GM21737 (cell line): ENCODE data around the gene BRWD1.

Experiments used
- ATAC-seq: cut with Tn5 transposase; IDR thresholded peaks from one replicate; pipeline ENCODE4 v1.9.1; 2021; ENCODE audit warnings: mild to moderate bottlenecking, moderate library complexity; ENCODE audit not compliant: unreplicated experiment

The BRWD1 gene

DNA sequence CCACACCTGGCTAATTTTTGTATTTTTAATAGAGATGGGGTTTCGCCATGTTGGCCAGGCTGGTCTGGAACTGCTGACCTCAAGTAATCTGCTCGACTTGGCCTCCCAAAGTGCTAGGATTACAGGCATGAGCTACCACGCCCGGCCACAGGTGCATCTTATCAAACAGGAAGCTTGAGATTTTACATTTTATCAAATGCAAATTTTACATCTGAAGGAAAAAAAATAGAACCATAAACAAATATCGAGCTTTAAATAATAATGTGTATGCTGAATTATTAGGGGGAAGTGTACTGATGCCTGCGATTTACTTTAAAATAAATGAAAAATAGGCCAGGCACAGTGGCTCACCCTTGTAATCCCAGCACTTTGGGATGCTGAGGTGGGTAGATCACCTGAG, 16.6 kb upstream of the BRWD1 start:
- no peak for ATAC-seq

DNA sequence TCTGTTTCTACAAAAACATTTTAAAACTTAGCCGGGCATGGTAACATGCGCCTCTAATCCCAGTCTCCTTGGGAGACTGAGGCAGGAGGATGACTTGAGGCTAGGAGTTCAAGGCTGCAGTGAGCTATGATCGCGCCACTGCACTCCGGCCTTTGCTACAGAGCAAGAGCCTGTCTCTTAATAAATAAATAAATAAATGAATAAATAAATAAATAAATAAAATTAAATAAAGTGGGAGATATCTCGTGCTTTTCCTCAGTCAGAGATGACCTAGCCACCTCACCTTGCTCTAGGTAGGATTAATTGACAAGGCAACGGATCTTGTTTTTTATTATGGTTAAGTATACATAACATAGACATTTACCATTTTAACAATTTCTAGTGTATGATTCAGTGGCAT, 14.3 kb upstream of the BRWD1 start:
- ATAC-seq: no peak

DNA sequence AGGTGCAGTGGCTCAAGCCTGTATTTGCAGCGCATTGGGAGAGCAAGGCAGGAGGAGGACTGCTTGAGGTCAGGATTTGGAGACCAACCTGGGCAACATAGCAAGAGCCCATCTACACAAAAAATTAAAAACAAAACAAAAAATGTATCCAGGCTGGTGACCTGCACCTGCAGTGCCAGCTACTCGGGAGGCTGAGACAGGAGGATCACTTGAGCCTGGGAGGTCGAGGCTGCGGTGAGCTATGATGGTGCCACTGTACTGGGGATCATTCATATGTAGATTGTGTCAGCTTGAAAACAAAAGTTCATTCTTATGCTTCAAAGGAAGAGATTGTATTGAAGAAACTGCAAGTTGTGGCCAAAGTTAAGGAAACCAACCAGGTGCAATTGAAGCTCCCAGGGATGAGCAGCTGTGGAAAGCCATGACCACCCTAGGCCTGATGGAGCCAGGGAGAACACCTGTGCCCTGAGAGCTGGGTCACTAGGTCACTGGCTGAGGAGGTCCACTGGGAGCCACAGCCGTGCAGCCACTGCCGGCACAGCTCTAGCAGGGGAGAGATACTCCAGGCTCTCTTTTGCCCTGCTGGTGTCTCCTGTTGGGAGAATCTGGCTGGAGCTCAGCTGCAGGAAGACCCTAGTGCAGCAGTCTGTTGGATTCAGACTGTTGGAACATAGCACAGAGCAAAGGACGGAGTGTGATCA, 13.3 kb upstream of the BRWD1 start:
- ATAC-seq: no peak

DNA sequence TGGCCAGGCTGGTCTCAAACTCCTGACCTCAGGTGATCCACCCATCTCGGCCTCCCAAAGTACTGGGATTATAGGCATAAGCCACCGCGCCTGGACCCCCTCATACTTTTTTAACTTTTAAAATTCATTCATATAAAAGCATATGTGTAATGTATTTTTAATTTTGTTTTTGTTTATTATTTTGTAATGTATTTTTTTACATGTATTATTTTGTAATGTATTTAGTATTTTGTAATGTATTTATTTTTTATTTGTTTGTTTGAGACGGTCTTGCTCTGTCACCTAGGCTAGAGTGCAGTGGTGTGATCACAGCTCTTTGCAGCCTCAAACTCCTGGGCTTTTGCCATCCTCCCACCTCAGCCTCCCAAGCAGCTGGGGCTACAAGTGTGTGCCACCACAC, 12.0 kb upstream of the BRWD1 start:
- ATAC-seq: no peak

DNA sequence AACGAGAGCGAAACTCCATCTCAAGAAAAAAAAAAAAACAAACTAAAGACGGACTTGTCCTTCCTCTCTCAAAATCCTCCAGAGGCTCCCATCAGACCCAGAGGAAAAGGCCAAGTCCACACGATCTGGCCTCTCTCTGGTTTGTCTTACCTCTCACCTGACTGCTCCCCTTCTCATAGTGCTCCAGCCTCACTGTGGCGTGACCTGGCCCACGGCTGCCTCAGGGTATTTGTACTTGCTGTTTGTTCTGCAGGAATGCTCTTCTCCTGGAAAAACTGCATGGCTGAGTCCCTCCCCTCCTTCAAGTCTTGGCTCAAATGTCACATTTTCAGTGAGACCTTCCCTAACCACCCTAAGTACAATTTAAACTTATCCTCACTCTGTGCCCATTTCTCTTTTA, 8.0 kb upstream of the BRWD1 start:
- no peak for ATAC-seq

DNA sequence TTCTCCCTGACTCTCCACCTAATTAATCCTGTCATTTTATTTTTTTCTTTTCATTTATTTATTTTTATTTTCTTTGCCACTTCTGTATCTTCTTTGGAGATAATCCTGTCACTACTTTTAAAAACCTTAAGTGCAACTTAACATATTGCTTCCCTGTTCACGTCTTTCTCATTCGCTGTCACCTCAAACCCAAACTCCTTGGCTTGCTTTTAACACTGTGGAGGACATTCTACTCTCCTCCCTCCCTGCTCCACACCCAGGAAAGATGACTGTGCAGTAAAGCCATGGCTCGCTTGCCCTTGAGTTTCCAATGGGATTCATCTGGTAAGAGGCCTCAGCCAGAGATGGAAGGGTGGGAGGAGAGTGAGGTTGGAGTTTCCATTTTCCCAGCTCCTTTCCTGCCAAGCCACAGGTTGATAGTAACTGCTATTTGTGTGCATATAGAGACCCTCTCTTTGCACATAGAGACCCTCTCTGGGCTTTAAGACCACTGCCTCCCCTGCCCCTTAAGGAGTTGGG, 6.4 kb upstream of the BRWD1 start:
- no peak for ATAC-seq

DNA sequence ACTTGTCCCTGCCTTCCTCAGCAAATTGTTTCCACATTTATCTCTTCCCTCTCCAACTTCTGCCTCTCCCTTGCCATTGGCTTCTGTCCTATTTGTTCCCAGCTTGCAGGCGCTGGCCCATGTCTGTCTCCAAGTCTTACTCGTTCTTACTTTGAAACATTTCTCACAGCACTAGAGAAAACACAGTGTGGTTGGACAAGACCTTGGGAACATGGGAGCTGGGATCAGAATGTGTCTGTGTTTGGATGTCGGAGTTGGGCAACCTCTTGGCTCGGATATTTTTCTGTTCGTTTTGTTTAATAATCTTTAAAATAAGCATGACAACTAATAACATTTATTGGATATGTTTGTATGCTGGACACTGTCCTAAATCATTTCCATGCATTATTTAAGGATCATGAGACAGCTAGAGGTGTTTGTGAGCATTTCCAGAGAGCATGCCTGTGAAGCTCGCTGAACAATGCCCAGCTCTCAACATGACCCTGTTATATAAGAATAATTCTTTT, 5.9 kb upstream of the BRWD1 start:
- ATAC-seq: no peak

DNA sequence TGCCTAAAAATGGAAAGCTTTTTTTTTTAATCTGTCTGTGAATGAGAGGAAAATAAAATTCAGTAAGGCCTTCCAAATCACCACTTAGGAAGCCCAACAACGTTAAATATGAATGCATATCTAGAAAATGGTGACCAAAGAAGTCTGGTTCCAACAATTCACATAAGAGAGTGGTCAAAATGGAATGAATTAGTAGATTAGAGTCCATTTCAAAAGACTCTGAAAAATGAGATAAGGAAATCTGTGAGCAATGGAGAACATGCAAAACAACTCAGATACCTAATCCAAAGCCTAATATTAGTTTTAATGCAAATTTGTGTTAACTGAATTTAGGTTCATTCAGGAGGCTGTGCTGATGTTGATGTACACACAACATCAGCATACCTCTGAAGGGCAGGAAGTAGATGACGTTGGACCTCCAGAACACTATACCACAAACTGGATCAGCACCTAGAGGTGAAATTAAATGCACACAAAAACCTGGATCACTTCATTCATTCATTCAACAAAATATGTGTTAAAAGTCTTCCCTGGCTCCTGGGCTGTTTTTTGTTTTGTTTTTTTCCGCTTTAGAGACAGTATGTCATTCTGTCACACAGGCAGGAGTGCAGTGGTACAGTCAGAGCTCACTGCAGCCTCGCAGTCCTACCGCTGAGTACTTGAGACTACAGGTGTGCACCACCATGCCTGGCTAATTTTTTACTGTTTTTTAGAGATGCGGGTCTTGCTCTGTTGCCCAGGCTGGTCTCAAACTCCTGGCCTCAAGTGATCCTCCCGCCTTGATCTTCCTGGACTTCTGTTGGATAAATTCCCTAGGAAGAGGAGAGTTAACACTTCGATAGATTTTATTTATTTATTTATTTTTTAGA, 4.9 kb upstream of the BRWD1 start:
- ATAC-seq: no peak

DNA sequence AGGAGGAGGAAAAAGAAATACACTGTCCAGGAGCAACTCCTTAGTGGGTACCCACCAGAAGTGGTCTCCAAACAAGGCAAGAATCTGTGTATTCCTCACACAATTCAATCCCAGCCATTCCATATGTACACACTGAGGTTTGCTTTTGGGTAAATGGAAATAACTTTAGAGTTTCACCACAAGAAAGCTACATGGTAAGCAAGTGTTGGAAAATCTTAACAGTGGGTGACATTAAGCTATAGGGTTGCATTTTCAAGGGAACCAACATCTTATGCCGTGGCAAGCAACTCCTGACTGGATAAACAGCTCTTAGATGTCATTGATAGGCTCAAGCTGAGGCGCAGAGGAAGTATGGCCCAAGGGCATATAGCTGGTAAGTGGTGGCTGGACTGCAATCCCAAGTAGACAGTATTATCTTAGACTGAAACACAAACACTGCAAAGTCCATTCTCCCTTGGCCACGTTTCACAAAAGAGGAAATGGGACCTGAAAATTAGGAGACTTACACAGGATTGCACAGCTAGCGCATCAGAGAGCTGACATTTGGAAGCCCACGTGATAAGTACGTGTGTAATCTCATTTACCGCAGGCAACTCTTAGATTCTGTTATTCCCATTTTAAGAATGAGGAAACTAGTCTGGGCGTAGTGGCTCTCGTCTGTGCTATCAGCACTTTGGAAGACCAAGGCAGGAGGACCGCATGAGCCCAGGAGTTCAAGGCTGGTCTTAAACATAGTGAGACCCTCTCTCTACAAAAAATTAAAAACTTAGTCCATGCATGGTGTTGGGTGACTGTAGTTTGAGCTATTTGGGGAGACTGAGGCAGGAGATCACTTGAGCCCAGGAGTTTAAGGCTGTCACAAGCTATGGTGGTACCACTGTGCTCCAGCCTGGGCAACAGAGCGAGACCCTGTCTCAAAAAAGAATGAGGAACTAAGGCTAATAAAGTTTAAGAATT, 4.0 kb upstream of the BRWD1 start:
- no peak for ATAC-seq

DNA sequence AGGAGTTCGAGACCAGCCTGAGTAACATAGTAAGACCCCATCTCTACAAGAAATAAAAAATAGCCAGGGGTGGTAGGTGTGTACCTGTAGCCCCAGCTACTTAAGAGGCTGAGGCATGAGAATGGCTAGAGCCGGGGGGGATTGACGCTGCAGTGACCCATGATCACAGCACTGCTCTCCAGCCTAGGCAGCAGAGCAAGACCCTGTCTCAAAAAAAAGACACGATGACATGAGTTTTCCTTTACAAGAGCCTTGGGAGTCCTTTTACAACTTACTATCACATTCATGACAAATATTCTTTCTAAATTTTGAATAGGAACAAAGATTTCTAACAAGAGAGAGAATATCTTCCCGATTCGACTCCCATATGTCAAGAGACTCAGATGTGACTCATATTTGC, 3.3 kb upstream of the BRWD1 start:
- no peak for ATAC-seq

DNA sequence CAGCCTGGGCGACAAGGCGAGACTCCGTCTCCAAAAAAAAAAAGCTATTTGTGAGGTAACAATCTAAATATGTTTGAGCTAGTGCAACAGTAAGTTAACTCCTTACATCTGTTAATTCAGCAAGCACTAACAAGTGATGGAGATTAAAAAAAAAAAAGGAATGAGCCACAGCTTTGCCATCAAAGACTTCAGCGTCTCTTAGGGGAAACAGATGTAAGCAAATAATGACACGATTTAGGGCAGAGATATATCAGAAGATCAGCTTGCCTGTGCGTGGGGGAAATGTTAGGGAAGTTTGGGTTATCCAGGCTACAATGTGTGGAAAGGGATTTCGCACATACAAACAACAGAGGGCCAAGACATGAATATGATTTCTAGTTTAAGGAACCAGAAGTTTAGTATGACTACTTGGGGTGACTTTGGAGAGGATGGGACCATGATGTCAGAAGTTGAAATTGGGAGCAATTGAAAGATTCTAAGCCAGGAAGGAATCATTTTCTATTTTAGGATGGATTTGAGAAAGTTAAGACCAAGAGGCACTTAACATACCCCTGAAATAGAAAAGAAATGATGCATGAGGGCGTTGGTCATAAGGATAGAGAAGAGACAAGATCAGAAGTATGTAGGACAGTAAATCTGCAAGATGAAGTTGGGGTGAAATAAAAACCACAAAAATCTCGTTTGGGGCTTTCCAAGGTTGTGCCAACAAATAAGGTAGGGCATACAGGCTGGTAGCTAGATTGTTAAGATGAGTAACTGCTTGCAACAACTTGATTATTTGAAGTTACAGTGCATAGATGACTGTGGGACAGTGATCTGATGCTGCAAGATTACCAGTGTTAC, 2.4 kb upstream of the BRWD1 start:
- ATAC-seq: no peak

DNA sequence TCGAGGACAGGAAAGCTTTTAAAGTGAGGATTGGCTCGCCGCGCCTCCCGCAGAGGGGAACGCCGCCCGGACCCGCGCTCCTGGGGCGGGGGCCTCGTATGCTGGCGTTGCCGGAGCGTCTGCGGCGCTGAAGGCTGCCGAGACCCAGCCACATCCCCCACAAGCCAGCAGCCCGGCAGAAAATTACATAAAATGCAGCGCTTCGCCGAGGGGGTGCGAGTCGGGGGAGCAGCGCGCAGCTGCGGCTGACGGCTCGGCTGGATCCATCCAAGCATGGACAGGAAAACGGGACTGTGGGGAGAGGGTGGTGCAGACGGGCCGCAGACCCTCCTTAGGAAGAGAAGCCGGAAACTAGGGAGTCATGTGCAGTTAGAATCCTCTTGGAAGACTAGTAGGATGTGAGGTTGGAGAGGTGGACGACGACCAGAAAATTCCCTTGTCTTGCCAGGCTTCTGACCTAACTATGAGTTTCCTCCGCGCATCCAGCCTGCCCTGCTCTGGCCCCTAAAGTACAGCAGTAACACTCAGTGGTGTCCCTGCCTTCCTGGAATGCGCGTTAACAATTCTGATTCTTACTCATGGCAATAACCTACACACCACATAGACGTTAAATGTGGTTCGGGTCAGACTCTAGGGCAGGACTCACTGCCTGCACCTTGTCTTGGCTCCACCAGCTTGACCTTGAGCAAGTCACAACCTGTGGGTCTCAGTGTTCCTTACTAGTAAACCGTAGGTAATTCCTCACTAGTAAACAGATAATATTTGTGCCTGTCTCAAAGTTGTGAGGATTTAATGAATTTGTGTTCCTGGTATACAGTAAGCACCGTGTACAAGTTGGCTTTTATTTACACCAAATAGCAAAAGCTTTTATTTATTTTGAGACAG, 953 bp upstream of the BRWD1 start:
- peak; percentile 1 for ATAC-seq

DNA sequence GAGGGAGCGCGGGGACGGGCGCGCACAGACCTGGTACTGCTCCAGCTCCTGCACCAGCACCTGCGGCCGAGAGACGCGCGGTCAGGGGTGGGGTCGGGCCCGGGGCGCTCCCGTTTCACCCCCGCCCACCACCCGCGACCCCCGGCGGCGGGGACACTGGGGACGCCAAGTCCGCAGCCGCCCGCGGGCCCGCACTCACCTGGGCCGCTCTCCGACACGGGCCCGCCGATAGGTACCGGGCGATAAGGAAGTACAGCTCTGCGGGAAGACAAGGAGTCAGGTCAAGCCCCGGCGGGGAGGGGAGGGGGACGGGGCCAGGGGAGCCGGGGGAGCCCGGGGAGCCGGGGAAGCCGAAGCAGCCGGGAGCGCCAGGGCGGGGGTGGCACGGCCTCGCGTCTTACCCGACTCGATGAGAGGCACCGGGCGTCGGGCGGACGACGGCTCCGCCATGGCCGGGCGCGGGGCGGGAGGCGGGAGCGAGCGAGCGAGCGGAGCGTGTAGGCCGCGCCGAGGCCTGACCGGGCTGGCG, 326 bp downstream of the BRWD1 start:
- ATAC-seq: peak; percentile 7

DNA sequence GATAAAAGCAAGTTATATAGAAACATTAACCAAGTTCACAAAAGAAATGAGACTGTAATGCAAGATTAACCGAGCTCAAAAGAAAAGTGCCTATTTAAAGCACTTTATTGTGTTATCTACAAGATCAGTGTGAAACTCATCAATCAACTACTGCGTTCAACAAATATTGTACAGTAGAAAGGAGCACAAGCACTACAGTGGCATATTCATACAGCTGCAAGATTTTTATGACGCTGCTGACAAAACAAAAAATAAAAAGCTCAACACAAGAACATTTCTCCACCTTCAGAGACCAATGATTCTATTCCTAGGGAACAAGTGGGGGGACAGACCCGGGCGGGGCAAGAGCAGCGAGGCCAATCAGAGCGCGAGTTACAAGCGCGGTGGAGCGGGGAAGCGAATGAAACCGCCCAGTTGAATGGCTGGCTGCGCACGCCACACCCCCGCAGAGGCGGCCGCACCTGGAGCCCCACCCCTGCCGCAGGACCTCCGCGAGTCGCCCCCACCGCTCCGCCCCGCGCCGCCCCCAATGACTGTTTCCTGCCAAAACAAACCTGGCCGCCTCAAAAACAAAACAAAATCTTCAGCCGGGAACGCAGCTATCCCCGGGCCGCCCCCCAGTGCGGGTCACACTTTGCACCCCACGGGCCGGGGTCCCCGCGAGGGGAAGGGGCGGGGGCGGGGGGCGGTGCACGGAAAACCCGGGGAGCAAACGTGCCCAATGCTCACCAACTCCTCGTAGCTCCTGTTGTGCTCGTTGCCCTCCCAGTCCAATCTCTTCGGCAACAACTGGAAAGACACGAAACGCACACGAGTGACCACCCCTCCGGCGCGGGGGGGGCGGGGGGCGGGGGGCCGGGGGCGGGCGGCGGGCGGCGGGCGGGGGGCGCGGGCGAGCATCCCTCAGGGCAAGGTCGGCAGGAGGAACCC, 1.1 kb downstream of the BRWD1 start:
- ATAC-seq: peak; percentile 73

DNA sequence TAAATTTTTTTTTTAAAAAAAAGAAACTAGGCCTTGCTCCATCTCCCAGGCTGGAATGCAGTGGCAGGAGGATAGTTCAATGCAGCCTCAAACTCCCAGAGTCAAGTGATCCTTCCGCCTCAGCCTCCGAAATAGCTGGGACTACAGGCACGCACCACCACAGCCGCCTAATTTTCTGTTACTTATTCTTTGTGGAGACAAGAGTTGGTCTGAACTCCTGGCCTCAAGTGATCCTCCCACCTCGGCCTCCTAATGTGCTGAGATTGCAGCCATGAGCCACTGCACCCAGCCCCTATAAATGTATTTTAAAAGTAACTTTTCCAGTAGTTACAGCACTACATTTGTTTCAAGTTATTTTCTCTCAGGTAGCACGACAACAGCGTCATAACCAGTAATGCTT, 2.3 kb downstream of the BRWD1 start:
- ATAC-seq: no peak

DNA sequence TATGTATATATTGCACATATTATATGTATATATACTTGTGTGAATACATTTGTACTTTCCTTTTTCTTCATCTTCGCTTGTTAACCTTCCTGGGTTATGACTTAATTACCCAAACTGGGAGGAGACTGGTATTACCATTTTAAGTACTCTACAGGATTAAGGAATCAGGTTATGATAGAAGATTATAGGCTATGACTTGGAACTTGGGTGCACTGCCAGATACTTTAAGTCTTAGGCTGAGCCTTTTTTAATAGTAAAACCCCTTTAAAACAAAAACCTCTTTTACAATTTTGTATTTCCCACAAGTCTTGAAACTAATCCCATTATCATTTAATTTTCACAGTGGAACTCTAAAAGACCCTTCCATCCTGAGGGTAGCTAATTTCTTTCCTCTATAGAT, 6.0 kb downstream of the BRWD1 start:
- no peak for ATAC-seq

DNA sequence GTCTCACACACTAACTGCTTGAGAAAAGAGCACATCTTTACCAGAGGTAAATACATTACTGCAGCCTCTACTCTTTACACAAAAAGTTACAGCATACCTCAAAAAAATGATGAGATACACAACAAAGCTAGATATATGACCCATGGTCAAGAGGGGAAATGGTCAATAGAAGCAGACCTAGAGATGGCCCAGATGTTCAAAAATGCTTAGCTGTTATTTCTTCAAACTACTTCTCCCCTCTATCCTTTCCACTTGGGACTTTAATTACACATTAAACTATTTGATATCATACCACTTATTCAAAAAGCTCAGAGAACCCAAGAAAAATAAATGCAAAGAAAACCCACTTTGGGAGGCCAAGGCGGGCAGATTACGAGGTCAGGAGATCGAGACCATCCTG, 12.8 kb downstream of the BRWD1 start:
- no peak for ATAC-seq

DNA sequence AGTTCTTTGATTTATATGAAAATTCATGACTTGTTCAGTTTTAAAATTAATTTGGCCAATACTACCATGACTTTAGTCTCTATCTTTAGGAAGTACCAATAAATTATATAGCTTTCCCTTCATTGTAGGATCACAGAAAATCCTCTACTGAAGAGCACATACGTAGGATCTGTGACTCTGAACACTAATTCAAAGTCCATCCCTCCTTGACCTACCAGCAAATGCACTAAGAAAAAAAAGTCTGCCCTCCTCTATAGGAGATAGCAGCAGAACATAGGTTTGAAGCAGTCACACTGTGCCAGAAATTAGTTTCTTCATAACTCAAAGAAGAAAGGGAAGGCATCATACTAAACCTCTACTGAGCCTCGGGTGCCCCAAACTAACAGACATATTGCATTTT, 16.5 kb downstream of the BRWD1 start:
- ATAC-seq: no peak
